Activated CD8-positive, alpha-beta memory T cell treated with anti-CD3 and anti-CD28 coated beads for 48 hours (primary cell): ENCODE data around the gene FBXW4.

Experiments used
- DNase-seq, 3 experiments: peaks; one replicate each; pipeline ENCODE4 v3.0.0-alpha.2; 2020; ENCODE audit warnings: low read depth in 2 of 3, low spot score in 2 of 3

Gene FBXW4

GRCh38 chr10:101696632-101697031 lies 1.7 kb upstream of the FBXW4 start:
- DNase-seq = no peak

DNA sequence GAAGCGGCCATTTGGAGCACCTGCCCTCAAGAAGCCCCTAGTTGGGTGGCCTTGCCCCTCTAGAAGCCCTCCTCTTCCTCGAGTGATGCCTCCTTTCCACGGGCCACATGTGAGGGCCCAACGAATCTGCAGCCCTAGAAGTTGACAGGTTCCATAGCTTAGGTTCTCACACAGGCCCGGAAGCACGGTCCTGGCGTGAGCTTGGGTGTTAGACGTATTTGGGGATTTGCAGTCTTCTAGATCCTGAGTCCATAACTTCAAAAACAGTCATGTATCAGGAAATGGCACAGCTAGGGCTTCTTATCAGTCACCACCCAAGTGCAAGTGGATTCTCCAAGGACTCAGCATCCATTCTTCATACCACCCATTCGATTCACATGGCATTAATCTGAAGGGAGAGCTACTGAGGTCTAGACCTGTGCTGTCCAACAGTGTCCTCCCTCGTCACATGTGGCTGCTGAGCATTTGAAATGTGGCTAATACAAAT lies 477 bp upstream of the FBXW4 start:
- DNase-seq = no peak

- DNase-seq = peak; percentile 45 to 72 (median 64)
Measured at GRCh38 chr10:101693978-101694673, 844 bp downstream of the FBXW4 start.

DNA sequence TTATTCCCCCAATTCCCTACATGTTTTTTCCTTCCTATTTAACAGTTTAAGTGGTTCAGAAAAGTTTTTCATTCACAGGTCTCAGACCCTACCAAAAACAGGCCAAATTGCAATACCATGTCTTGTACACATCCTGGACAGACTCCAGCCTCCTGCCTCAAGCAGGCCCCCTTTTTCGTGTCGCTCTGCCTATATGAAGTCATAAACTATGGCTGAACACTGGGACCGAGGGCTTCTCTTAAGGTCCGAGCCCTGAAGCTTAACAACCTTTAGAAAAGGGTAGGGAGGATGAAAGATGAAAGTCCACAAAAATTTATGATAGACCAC lies 1.4 kb downstream of the FBXW4 start:
- DNase-seq = peak in 1 of 3 experiments; percentile 8

GRCh38 chr10:101691081-101691480 lies 3.9 kb downstream of the FBXW4 start:
- no peak for DNase-seq

- DNase-seq = no peak
Measured at GRCh38 chr10:101690461-101690860, 4.5 kb downstream of the FBXW4 start.

- DNase-seq = no peak
Measured at GRCh38 chr10:101687071-101687658, 7.8 kb downstream of the FBXW4 start.

- DNase-seq = no peak
Measured at GRCh38 chr10:101686133-101686925, 8.6 kb downstream of the FBXW4 start.

GRCh38 chr10:101684782-101685181 lies 10.2 kb downstream of the FBXW4 start:
- no peak for DNase-seq

DNA sequence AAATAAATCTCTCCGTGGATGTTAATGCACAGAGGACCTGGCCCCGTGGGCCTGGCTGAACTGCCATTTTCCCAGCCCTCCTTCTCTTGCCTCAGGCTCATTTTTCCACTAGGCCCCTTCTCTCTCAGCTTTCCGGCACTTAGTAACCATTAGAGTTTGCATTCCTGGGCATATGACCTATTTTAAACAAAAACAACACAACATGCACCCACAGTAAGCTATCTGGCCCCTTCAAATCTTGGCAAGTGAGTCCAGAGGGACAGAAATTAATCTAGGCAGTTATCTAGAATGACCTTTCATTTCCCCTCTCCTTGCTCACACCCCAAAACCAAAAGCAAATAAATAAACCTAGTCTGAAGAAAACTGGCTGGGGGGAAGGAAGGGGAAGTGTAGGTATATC lies 11.7 kb downstream of the FBXW4 start:
- no peak for DNase-seq

GRCh38 chr10:101682172-101682825 lies 12.7 kb downstream of the FBXW4 start:
- DNase-seq = no peak

DNA sequence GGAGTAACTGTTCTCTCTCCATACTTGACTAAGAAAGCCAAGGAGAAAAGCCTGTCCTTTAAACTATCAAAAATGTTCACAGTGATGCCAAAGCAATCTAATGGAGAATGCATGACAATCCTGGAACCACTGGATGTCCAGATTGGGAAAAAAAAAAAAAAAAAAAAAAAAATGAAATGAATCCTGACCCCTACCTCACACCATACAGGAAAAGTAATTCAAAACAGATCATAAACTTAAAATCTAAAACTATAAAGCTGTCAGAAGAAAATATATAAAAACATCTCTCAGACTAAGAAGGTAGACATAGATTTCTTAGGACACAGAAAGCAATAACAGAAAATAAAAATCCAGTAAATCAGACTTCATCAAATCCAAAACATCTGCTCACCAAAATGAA lies 18.4 kb downstream of the FBXW4 start:
- no peak for DNase-seq

DNA sequence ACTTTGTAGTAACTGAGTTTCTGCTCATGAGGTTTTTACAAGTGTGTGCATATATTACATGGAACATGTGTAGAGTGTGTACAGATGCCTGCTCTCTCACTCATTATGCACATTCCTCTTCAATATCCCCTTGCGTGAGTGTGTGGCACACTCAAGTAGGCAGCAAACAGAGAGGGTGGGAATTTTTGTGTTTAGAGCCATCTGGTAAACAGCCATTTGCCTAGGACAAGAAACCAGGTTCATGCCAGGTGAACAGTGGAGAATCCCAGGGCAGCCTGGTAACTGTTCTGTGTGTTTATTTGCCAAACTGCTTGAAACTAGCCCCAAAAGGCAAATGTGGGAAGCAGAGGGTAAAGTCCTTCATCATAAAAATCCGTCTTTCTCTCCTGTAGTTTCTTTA lies 19.9 kb downstream of the FBXW4 start:
- no peak for DNase-seq

- no peak for DNase-seq
Measured at GRCh38 chr10:101672536-101672935, 22.4 kb downstream of the FBXW4 start.

DNA sequence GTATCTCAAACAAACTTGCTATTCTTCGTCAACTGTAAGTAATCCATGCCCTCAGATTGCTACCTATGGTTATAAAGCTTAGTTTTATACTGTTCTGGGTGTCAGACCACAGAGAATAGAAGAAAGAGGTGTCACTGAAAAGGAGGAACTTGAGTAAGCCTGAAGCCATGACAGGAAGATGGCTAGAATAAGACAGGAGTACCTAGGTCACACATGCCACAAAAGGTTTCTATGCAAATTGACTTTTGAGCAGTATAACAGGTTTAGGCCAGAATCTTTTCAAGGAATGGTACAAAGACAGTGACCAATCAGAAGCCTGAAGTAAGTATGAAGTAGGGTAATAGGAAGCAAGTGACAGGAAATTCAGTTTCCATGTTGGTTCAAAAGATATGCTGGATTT lies 23.5 kb downstream of the FBXW4 start:
- DNase-seq = no peak

DNA sequence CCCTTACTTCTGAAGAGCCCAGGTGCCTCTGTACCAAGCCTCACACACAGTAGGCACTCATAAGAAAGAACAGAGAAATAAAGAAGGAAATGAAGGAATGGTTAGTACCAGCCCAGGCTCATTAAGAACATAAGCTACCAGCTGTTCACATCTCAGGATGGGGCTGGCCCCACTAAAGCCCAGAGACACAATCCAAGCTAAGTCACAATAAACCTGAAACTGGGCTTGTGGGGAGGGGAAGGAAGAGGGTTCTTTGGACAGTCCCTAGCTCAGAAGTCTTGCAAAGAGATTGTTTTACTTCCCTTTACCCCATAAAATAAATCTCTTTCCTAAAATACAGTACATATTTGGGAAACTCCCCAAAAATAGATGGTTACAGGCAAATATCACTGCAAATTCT lies 24.3 kb downstream of the FBXW4 start:
- DNase-seq = no peak

GRCh38 chr10:101669181-101669580 lies 25.8 kb downstream of the FBXW4 start:
- DNase-seq = no peak

GRCh38 chr10:101668566-101668965 lies 26.4 kb downstream of the FBXW4 start:
- DNase-seq = no peak

DNA sequence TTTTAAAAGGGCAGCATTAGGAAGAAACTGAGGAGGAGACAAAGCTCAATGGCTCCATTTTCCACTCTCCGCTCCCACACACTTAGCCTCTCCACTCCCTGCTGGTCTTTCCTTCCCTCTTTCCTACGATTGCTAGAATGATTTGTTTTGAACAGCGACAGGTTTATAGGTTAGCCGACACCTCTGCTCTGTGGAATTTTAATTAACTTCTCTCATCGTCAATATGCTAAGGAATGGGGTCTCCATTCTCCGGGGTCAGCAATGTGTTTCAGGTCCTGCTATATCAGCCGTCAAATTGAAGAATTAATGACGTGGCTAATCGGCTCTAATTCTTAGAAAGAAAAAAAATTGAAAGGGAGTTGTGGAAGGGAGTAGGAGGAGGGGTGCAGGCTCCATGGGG lies 28.9 kb downstream of the FBXW4 start:
- DNase-seq = no peak

GRCh38 chr10:101663097-101663496 lies 31.9 kb downstream of the FBXW4 start:
- no peak for DNase-seq

DNA sequence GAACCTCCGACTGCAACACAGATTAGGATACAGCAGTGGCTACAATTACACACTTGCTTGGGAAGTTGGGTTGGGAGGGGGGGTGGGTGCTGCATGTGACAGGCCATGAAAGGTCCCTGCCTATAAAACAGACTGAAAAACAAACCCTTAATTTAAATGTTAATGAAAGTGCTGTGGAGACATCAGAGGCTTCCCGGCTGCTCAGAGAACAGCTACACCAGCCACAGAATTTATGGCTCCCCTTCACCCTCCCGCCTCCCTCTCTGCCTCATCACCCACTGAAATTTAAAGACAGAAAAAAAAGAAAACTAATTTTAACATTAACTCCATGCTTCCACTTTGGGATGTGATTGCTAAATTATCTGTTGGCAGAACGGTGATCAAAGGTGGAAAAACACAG lies 34.7 kb downstream of the FBXW4 start:
- DNase-seq = no peak

- DNase-seq = no peak
Measured at GRCh38 chr10:101658975-101659374, 36.0 kb downstream of the FBXW4 start.
